Liver (tissue), 9 donors: ENCODE data around the gene NRG3. TPM values are rescaled to one million over a fixed set of nuclear protein-coding genes. Genes with fewer than 3 reads are reported as not detected.

Experiments used
- DNase-seq: peaks from one replicate; pipeline ENCODE4 v3.0.0-alpha.2; 2017; ENCODE audit warnings: low spot score
- H3K27ac ChIP-seq, 2 donors: one replicate each; pipeline ENCODE4 v1.7.0; 2013; ENCODE audit warnings: inconsistent platforms in 2 of 2, low read length in 2 of 2, control low read depth in 1 of 2, low read depth in 1 of 2, mild to moderate bottlenecking in 1 of 2
- H3K27me3 ChIP-seq, 4 donors: one replicate each; pipeline versions ENCODE4 v1.6.1 to v1.7.0; 2013; ENCODE audit warnings: low read length in 3 of 4, inconsistent platforms in 1 of 4, mild to moderate bottlenecking in 1 of 4, moderate library complexity in 1 of 4; ENCODE audit not compliant: control insufficient read depth in 4 of 4, insufficient read depth in 4 of 4
- H3K36me3 ChIP-seq, 4 donors: one replicate each; pipeline versions ENCODE4 v1.6.1 to v1.7.0; 2013; ENCODE audit warnings: low read length in 3 of 4, mild to moderate bottlenecking in 3 of 4, low read depth in 1 of 4, moderate library complexity in 1 of 4; ENCODE audit not compliant: control insufficient read depth in 4 of 4, insufficient read depth in 3 of 4
- H3K4me1 ChIP-seq, 4 donors: one replicate each; pipeline versions ENCODE4 v1.6.1 to v1.7.0; 2013; ENCODE audit warnings: low read length in 3 of 4, mild to moderate bottlenecking in 3 of 4, moderate library complexity in 1 of 4; ENCODE audit not compliant: control insufficient read depth in 4 of 4, insufficient read depth in 4 of 4
- H3K4me3 ChIP-seq, 3 donors: one replicate each; pipeline versions ENCODE4 v1.6.1 to v1.7.0; 2013; ENCODE audit warnings: low read length in 3 of 3, control low read depth in 1 of 3, low read depth in 1 of 3, mild to moderate bottlenecking in 1 of 3
- H3K9ac ChIP-seq, 2 donors: one replicate each; pipeline ENCODE4 v1.7.0; 2013; ENCODE audit warnings: low read length in 2 of 2, mild to moderate bottlenecking in 2 of 2, moderate library complexity in 2 of 2, control low read depth in 1 of 2, low read depth in 1 of 2
- H3K9me3 ChIP-seq, 4 donors: one replicate each; pipeline versions ENCODE4 v1.6.1 to v1.7.0; 2013; ENCODE audit warnings: low read length in 3 of 4; ENCODE audit not compliant: control insufficient read depth in 4 of 4
- ATF3 ChIP-seq: IDR thresholded peaks from 2 replicates; pipeline ENCODE4 v1.6.1; 2016; ENCODE audit warnings: antibody characterized with exemption
- EGR1 ChIP-seq, 2 donors: IDR thresholded peaks; 2 replicates each; pipeline ENCODE4 v1.6.1; 2016 to 2018; ENCODE audit warnings: antibody characterized with exemption in 2 of 2, low read depth in 2 of 2
- FOXA1 ChIP-seq: IDR thresholded peaks from 2 replicates; pipeline ENCODE4 v1.6.1; 2016; ENCODE audit warnings: antibody characterized with exemption
- FOXA2 ChIP-seq: IDR thresholded peaks from 2 replicates; pipeline ENCODE4 v1.6.1; 2016; ENCODE audit warnings: antibody characterized with exemption
- HNF4G ChIP-seq: IDR thresholded peaks from 2 replicates; pipeline ENCODE4 v1.6.1; 2016; ENCODE audit warnings: antibody characterized with exemption
- NR2F2 ChIP-seq: IDR thresholded peaks from 2 replicates; pipeline ENCODE4 v1.6.1; 2016; ENCODE audit warnings: antibody characterized with exemption
- RAD21 ChIP-seq, 2 donors: IDR thresholded peaks; 2 replicates each; pipeline ENCODE4 v1.6.1; 2016; ENCODE audit warnings: antibody characterized with exemption in 2 of 2, mild to moderate bottlenecking in 2 of 2
- SP1 ChIP-seq: IDR thresholded peaks from 2 replicates; pipeline ENCODE4 v1.6.1; 2018; ENCODE audit warnings: antibody characterized with exemption, mild to moderate bottlenecking
- YY1 ChIP-seq: IDR thresholded peaks from 2 replicates; pipeline ENCODE4 v1.6.1; 2016; ENCODE audit warnings: antibody characterized with exemption, mild to moderate bottlenecking
- ZBTB33 ChIP-seq: IDR thresholded peaks from 2 replicates; pipeline ENCODE4 v1.6.1; 2016; ENCODE audit warnings: antibody characterized with exemption
- WGBS: extraction: QIAGEN DNeasy Blood & Tissue Kit; methylation state at CpG from one replicate; pipeline ENCODE4 v1.1.7; 2013; 5-methylcytosine and 5-hydroxymethylcytosine counted together
- polyA plus RNA-seq, 2 donors: library from polyadenylated mRNA; stranded (reverse) in 1 of 2; unstranded in 1 of 2; fragments of 200-250 nt in 1 of 2; fragments of >200 nt in 1 of 2; fragmentation: Nextera tagmentation in 1 of 2; extraction: Ambion mirVana in 1 of 2; gene quantifications; one replicate each; pipeline versions ENCODE4 v1.2.1 to v1.2.3, GENCODE V29; 2013 to 2015
- total RNA-seq, 2 donors: library from RNA; depleted of rRNA; stranded (reverse); fragments of >200 nt; gene quantifications; one replicate each; pipeline ENCODE4 v1.2.3, GENCODE V29; 2014
- TF ChIP-seq, protein P1 (sequence below): IDR thresholded peaks from 2 replicates; pipeline ENCODE4 v1.6.1; 2016; ENCODE audit warnings: antibody characterized with exemption
- TF ChIP-seq, protein P2 (sequence below): IDR thresholded peaks from 2 replicates; pipeline ENCODE4 v1.6.1; 2016; ENCODE audit warnings: antibody characterized with exemption, mild to moderate bottlenecking
- donor health status: healthy.
- donor health status: healthy.
- donor health status: healthy.
- donor health status: healthy.
- donor health status: healthy.

NRG3 gene
- total and polyA plus RNA-seq, 4 donors, result 0.24 to 3.7 (median 0.38) TPM

DNA sequence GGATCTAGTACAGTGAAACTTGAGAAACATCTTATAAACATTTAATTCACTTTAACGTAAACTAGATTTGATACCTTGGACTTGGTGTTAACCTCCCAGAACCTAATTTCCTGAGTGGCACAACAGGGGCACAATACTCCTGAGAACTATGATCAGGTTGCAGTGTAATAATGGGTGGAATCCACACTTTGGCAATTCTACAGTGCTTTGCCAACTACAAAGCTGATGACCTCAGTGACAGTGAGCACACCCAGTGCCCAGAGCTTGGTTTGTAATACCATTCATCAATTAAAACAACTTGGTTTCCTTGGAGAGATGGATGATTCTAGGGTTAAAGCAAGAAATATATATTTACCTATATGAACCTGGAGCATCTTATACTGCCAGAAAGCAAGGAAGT lies 379.2 kb downstream of the NRG3 start (continued):
- TF ChIP-seq EGR1 (IDR thresholded peaks at IDR 0.05; ENCODE audit: low read depth in 2 of 2) (no peak), ZBTB33 (no peak), YY1 (no peak), SP1 (no peak)

DNA sequence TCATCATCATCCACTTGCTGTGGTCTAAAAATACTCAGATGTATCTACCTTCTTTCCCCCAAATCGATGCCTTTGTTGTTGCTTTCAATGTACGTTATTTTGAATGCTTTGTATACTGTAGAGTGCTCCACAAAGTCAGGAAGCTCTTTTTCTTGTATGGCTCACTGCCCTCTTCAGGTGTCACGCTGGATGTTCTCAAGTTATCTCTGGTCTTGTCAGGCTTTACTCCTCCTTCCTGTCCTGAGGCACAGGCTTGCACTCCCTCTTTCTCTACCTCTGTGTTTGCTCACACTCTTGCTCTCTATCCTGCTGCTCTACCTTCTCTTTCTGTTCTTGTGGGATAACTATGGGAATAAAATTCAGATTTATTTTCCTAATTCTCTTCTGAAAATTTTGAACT lies 381.3 kb downstream of the NRG3 start:
- H3K4me3 ChIP-seq, result no peak overlapping the region
- no peaks in the 10 kb centered on the region for H3K27me3 ChIP-seq
- H3K9ac ChIP-seq, result no peak overlapping the region
- 83% methylated on average over 3 of the region's 3 CpGs for WGBS
- no peak overlapping the region for H3K27ac ChIP-seq
- DNase-seq, result no peak
- H3K4me1 ChIP-seq, result peaks cover 0 to 3% (median 1%) of the 10 kb centered on the region in 4 donors
- no peaks in the 10 kb centered on the region for H3K36me3 ChIP-seq
- no peaks in the 10 kb centered on the region for H3K9me3 ChIP-seq
- TF ChIP-seq SP1, result no peak
- no peak for TF ChIP-seq HNF4G
- no peak for TF ChIP-seq FOXA1
- no peak for TF ChIP-seq ATF3
- no peak for TF ChIP-seq NR2F2
- TF ChIP-seq, protein P1, sequence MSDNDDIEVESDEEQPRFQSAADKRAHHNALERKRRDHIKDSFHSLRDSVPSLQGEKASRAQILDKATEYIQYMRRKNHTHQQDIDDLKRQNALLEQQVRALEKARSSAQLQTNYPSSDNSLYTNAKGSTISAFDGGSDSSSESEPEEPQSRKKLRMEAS, result no peak
- no peak for TF ChIP-seq RAD21 (IDR thresholded peaks at IDR 0.05)

DNA sequence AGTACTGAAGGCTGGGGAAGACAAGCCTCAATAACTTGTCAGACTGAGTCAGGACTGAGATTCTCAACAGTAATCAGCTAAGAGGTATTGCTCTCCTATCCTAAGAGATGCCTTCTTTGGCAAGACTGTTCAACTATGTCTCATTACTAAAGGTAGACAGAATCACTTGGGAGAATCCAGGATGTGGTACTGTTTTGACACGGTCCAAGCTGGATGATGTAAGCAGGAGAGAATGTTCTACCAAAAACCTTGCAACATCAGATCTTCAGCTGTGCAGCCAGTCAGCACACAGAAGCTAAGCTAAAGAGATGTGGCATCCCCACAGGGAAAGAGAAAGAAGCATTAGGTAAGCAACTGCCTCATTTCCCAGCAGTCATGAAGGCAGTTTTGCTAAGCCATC lies 391.4 kb downstream of the NRG3 start:
- TF ChIP-seq, protein P1, result no peak
- TF ChIP-seq HNF4G, result no peak
- no peak for TF ChIP-seq FOXA2
- no peak for TF ChIP-seq ZBTB33
- no peak for TF ChIP-seq ATF3
- TF ChIP-seq, protein P2, sequence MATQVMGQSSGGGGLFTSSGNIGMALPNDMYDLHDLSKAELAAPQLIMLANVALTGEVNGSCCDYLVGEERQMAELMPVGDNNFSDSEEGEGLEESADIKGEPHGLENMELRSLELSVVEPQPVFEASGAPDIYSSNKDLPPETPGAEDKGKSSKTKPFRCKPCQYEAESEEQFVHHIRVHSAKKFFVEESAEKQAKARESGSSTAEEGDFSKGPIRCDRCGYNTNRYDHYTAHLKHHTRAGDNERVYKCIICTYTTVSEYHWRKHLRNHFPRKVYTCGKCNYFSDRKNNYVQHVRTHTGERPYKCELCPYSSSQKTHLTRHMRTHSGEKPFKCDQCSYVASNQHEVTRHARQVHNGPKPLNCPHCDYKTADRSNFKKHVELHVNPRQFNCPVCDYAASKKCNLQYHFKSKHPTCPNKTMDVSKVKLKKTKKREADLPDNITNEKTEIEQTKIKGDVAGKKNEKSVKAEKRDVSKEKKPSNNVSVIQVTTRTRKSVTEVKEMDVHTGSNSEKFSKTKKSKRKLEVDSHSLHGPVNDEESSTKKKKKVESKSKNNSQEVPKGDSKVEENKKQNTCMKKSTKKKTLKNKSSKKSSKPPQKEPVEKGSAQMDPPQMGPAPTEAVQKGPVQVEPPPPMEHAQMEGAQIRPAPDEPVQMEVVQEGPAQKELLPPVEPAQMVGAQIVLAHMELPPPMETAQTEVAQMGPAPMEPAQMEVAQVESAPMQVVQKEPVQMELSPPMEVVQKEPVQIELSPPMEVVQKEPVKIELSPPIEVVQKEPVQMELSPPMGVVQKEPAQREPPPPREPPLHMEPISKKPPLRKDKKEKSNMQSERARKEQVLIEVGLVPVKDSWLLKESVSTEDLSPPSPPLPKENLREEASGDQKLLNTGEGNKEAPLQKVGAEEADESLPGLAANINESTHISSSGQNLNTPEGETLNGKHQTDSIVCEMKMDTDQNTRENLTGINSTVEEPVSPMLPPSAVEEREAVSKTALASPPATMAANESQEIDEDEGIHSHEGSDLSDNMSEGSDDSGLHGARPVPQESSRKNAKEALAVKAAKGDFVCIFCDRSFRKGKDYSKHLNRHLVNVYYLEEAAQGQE, result no peak

More for the DNA sequence above, 391.4 kb downstream of the NRG3 start:
- WGBS, result 67% methylated on average over 1 of the region's 1 CpG
- H3K9ac ChIP-seq, result no peak overlapping the region
- no peaks in the 10 kb centered on the region for H3K27me3 ChIP-seq
- H3K4me1 ChIP-seq, result no peaks in the 10 kb centered on the region
- no peak overlapping the region for H3K4me3 ChIP-seq
- H3K27ac ChIP-seq, result no peak overlapping the region
- no peak for DNase-seq
- H3K36me3 ChIP-seq, result no peaks in the 10 kb centered on the region
- no peaks in the 10 kb centered on the region for H3K9me3 ChIP-seq
